ENCODE results near the gene CYP4F8.

CYP4F8 gene

GRCh38 chr19:15639596-15639995 lies 24.6 kb downstream of the CYP4F8 start:
- H3K4me3 ChIP-seq (ENCODE audit: low read depth, low read length): no peak overlapping the region
- in situ Hi-C loops (cut with HindIII; ENCODE audit: low sequenced_read_pairs): no loop called here
- no peak for DNase-seq (ENCODE audit: low read depth, low spot score)
- no peak for TF ChIP-seq CTCF (IDR thresholded peaks at IDR 0.05; ENCODE audit: low read depth, low read length)

GRCh38 chr19:15640294-15640903 lies 25.4 kb downstream of the CYP4F8 start, which contains the start of gene CYP4F3:
Gene CYP4F3, plus strand, starts transcription at chr19:15640897. Its CDS starts 519 bp downstream, at chr19:15641416.
- in situ Hi-C loops (cut with HindIII; ENCODE audit: low sequenced_read_pairs): no loop called here
- no peak within 1 kb of the TSS for H3K4me3 ChIP-seq (ENCODE audit: low read depth, low read length)
- no peak for TF ChIP-seq CTCF (IDR thresholded peaks at IDR 0.05; ENCODE audit: low read depth, low read length)
- no peak for DNase-seq (ENCODE audit: low read depth, low spot score)

- in situ Hi-C loops (cut with HindIII; ENCODE audit: low sequenced_read_pairs): no loop called here
- H3K4me3 ChIP-seq (ENCODE audit: low read depth, low read length): no peak overlapping the region
- TF ChIP-seq CTCF (IDR thresholded peaks at IDR 0.05; ENCODE audit: low read depth, low read length): no peak
- DNase-seq (ENCODE audit: low read depth, low spot score): no peak
Observed at GRCh38 chr19:15640904-15641597, 26.0 kb downstream of the CYP4F8 start.

GRCh38 chr19:15641901-15642491 lies 27.0 kb downstream of the CYP4F8 start:
- in situ Hi-C loops (cut with HindIII; ENCODE audit: low sequenced_read_pairs): no loop called here
- no peak overlapping the region for H3K4me3 ChIP-seq (ENCODE audit: low read depth, low read length)
- no peak for DNase-seq (ENCODE audit: low read depth, low spot score)
- TF ChIP-seq CTCF (IDR thresholded peaks at IDR 0.05; ENCODE audit: low read depth, low read length): no peak

- DNase-seq (ENCODE audit: low read depth, low spot score): no peak
- TF ChIP-seq CTCF (IDR thresholded peaks at IDR 0.05; ENCODE audit: low read depth, low read length): no peak
- no peak overlapping the region for H3K4me3 ChIP-seq (ENCODE audit: low read depth, low read length)
- in situ Hi-C loops (cut with HindIII; ENCODE audit: low sequenced_read_pairs): no loop called here
Observed at GRCh38 chr19:15642807-15643206, 27.8 kb downstream of the CYP4F8 start.

GRCh38 chr19:15643387-15643786 lies 28.4 kb downstream of the CYP4F8 start:
- no peak for DNase-seq (ENCODE audit: low read depth, low spot score)
- no peak for TF ChIP-seq CTCF (IDR thresholded peaks at IDR 0.05; ENCODE audit: low read depth, low read length)
- no peak overlapping the region for H3K4me3 ChIP-seq (ENCODE audit: low read depth, low read length)
- in situ Hi-C loops (cut with HindIII; ENCODE audit: low sequenced_read_pairs): no loop called here
